D721Med (cell line): ENCODE results near the gene OSCP1.

Source experiments
- DNase-seq: peaks from one replicate; pipeline ENCODE4 v3.0.0; 2011; ENCODE audit warnings: low spot score; ENCODE audit not compliant: insufficient read length
- FAIRE-seq: peaks from 2 replicates; lab custom pipeline; 2011; peaks lifted over from hg19 to GRCh38; lab: Jason Lieb, UNC
- TF ChIP-seq, protein P1 (sequence below): IDR thresholded peaks from 2 replicates; pipeline ENCODE4 v1.5.1; 2012; ENCODE audit warnings: mild to moderate bottlenecking, control low read depth; ENCODE audit not compliant: insufficient read depth; ENCODE audit errors: missing control alignments

The OSCP1 gene

DNA sequence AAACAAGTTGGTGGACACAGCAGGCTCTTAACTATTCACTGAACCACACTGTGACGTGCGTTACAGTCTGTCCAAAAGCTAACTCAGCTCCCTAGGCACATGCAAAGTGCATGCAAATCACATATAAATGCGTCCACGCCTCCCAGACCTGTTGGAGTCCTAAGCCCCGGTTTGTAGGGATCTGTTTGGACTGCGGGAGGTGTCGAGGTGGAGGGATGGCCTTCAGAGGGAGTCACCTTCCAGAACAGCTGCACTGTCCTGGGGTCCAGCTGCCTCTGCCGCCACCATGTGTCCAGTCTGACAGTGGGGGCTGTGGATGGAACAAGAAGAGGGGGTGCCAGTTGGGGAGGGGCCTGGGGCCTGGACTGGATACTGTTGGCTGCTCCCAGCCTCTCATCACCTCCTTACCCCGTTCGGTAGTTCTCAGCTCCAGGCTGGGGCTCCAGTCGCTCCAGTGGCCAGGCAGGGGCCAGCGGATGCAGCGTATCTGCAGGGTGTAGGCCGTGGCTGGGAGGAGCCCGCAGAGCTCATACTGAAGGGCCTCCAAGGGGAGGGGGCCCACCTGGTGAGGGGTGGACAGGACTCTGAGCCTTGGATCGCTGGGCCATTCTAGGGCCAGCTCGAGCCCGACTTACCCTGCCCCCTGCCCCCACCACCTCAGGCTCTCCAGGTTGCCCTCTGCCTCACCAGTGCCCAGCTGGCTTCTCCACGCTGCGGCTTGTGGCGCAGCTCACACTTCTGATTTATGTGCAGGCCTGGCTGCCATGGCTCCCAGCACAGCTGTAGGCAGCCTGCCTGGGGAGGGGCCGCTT lies 21.8 kb upstream of the OSCP1 start:
- DNase-seq (no peak), FAIRE-seq (no peak)
- TF ChIP-seq, protein P1, sequence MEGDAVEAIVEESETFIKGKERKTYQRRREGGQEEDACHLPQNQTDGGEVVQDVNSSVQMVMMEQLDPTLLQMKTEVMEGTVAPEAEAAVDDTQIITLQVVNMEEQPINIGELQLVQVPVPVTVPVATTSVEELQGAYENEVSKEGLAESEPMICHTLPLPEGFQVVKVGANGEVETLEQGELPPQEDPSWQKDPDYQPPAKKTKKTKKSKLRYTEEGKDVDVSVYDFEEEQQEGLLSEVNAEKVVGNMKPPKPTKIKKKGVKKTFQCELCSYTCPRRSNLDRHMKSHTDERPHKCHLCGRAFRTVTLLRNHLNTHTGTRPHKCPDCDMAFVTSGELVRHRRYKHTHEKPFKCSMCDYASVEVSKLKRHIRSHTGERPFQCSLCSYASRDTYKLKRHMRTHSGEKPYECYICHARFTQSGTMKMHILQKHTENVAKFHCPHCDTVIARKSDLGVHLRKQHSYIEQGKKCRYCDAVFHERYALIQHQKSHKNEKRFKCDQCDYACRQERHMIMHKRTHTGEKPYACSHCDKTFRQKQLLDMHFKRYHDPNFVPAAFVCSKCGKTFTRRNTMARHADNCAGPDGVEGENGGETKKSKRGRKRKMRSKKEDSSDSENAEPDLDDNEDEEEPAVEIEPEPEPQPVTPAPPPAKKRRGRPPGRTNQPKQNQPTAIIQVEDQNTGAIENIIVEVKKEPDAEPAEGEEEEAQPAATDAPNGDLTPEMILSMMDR = no peak

DNA sequence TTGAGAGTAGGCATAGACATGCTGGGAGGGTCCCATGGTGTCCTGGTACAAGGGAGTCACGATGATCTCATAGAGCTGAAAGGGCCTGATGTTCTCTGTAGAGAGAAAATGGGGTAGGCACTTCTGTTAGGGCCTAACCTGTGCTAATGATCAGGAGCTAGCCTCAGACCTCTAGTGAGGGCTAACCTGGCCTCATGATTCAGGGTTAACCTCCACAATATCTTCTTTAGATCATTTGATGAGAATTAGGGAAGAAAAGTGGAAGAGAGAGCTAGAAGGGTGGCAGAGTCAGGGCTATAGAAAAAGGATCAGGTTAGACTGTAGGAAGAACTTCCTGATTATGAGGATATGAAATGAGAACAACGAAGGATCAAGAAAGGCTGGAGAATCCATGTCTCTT lies 18.9 kb upstream of the OSCP1 start:
- TF ChIP-seq, protein P1 = no peak
- DNase-seq (no peak), FAIRE-seq (no peak)

DNA sequence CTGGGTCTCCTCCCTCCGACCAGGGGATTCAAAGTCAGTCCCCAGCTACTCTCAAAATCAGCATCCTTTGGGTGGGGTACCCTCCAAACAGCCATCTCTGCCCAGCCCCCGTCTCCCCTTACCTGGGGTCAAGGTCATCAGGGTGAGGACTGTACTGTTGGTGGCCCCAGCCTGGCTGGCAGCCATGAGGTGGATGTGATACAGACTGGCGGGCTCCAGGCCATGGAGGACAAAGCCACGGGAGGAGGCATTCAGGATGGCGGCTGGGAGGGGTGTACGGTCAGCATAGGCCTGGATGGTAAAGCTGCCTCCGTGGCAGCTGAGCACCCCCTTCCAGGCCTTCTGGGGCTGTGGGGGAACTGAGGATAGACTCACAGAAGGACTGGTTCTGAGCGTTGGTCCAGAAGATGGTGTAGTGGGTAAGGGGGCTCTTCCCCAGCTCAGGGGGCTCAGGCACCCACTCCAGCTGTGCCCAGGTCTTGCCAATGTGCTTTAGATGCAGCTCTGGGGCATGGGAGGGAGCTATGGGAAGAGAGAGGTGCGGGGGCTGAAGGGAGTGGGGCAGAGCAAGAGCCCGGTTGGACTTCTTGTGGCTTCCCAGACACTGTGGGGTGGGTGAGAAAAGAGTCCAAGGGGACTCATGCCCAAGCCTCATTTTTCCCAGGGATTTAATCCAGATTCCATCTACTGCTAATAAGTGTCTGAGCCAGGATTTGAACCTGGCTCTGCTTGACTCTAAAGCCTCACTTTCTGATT lies 17.6 kb upstream of the OSCP1 start:
- DNase-seq (no peak), FAIRE-seq (no peak)
- TF ChIP-seq, protein P1 = no peak

DNA sequence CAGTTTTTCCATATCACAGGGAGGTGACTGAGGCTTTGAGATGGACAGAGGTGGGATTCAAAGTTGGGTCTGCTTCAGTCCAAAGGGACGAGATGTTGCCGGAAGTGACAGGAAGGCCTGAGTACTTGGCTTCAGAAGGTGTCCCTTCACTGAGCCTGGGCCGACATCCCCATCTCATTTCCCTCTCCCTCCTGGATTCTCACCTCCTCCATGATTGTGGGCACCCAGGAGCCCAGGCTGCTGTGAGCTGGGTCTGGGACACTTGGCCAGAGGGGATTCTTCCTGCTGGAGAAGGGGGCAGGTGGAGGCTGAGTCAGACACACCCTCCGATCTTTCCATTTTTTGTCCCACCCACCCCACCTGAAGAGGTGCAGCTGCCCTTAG lies 16.8 kb upstream of the OSCP1 start:
- TF ChIP-seq, protein P1 = no peak
- no peak for FAIRE-seq

DNA sequence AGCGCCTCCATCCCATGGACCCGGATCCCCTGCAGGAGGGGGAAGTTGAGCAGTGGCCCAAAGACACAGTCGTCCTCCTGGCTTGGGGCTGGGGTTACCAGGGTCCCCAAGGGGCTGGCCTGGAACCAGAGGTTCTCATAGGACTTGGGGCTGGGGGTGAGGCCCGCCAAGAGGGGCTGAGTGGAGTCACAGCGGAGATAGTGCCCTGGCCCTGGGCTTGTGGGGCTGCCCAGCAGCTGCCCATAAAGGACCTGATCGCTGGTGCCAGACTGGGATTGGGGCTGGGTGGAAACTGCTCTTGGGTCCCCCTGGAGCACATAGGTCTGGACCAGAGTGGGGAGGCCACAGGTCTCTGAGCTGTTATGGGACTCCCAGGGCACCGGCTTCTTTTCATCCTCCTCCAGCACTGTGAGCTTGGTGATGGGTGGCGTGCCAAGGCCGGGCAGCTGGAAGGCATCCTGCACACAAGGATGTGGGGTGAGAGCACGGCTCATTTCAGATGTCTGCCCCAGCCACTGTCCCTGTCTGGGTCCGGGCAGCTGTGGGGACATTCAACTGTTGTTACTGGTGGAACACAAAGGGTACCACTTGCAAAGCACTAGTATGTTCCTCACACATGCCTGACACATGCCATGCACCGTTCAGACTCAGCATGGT lies 16.2 kb upstream of the OSCP1 start:
- FAIRE-seq (no peak), DNase-seq (no peak)
- TF ChIP-seq, protein P1 = no peak

More for the DNA sequence above, 16.8 kb upstream of the OSCP1 start:
- no peak for DNase-seq

DNA sequence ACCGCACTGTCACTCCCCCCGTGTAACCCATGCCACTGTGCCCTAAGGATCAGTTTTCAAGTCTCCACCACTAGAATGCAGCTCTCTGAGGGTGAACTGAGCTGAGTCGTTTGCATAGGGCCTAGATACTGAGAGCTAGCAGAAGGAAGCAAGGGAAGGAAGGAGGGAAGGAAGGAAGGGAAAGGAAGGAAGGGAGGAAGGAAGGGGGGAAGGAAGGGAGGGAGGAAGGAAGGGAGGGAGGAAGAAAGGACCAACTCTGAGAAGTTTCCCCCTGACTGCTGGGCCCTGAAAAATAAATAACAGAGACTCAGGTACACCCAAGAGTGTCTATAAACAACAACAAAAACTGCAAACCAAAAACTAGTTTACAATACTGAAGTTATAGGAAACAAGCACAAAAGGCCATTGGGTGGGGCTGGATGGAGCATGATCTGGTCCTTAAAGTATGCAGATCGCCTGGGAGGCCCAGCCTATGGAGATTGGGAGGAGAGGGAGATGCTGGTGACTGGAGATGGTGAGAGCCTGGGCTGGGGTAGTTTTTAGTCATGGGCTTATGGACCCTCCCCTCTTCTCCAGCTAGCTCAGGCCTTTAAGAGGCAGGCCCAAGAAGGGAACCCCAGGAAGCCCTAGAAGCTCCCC lies 15.6 kb upstream of the OSCP1 start:
- TF ChIP-seq, protein P1 = no peak
- DNase-seq = no peak
- no peak for FAIRE-seq
